PC-9 (cell line): ENCODE measurements around the gene SUV39H1. TPM values are rescaled to one million over a fixed set of nuclear protein-coding genes. Genes with fewer than 3 reads are reported as not detected.

Source experiments
- BruUV-seq: library from RNA; stranded (reverse); fragments of 400-500 nt; replicated peaks from 2 replicates; lab custom pipeline; 2021; lab: Mats Ljungman, UMichigan
- CTCF ChIA-PET: fragments of 300-600 bp; sonication (Branson Sonifier 250); formaldehyde crosslinking; loops from one replicate; lab custom pipeline; 2022; ENCODE audit warnings: antibody characterized with exemption; lab: Charles Lee
- POLR2A ChIA-PET: fragments of 300-600 bp; sonication (Branson Sonifier 250); formaldehyde crosslinking; loops from one replicate; lab custom pipeline; 2022; ENCODE audit warnings: antibody characterized with exemption; ENCODE audit not compliant: unreplicated experiment; lab: Charles Lee
- DNase-seq, 2 experiments: peaks; one replicate each; pipeline versions ENCODE4 v3.0.0 to v3.0.0-alpha.2; 2015 to 2022; ENCODE audit warnings: mixed read lengths in 1 of 2
- H2AFZ ChIP-seq: fragments of 200-600 bp; sonication (generic); 2 replicates; pipeline ENCODE4 v1.8.1; 2017; ENCODE audit warnings: antibody characterized with exemption
- H3F3A ChIP-seq: fragments of 200-600 bp; sonication (generic); 2 replicates; pipeline ENCODE4 v1.8.1; 2017; ENCODE audit warnings: antibody characterized with exemption, mild to moderate bottlenecking, low read depth; ENCODE audit not compliant: insufficient read depth
- H3K27ac ChIP-seq: fragments of 200-600 bp; sonication (generic); 2 replicates; pipeline ENCODE4 v1.6.1; 2016; ENCODE audit warnings: mixed run types
- H3K27me3 ChIP-seq: fragments of 200-600 bp; sonication (generic); 2 replicates; pipeline ENCODE4 v1.6.1; 2016; ENCODE audit warnings: low read depth, mixed run types; ENCODE audit not compliant: insufficient read depth
- H3K36me3 ChIP-seq: fragments of 200-600 bp; sonication (generic); 2 replicates; pipeline ENCODE4 v1.6.1; 2016; ENCODE audit warnings: low read depth, mixed run types
- H3K4me1 ChIP-seq: fragments of 200-600 bp; sonication (generic); replicated peaks from 2 replicates; pipeline ENCODE4 v1.6.1; 2016; ENCODE audit warnings: mixed run types; ENCODE audit not compliant: insufficient read depth
- H3K4me2 ChIP-seq: fragments of 200-600 bp; sonication (generic); 2 replicates; pipeline ENCODE4 v1.6.1; 2017; ENCODE audit warnings: mixed run types
- H3K4me3 ChIP-seq: fragments of 200-600 bp; sonication (generic); 2 replicates; pipeline ENCODE4 v1.6.1; 2016; ENCODE audit warnings: mixed run types
- H3K79me2 ChIP-seq: fragments of 200-600 bp; sonication (generic); 2 replicates; pipeline ENCODE4 v1.6.1; 2017; ENCODE audit warnings: low read depth, mixed run types
- H3K9me2 ChIP-seq: fragments of 200-600 bp; sonication (generic); 2 replicates; pipeline ENCODE4 v1.8.1; 2017; ENCODE audit warnings: mild to moderate bottlenecking; ENCODE audit not compliant: insufficient read depth
- H3K9me3 ChIP-seq: fragments of 200-600 bp; sonication (generic); 2 replicates; pipeline ENCODE4 v1.8.1; 2016; ENCODE audit warnings: low read depth; ENCODE audit not compliant: insufficient read depth
- H4K20me1 ChIP-seq: fragments of 200-600 bp; sonication (generic); 2 replicates; pipeline ENCODE4 v1.8.1; 2017; ENCODE audit not compliant: insufficient read depth
- EZH2 ChIP-seq: fragments of 200-600 bp; sonication (generic); IDR thresholded peaks from 2 replicates; pipeline ENCODE4 v1.8.0; 2017; ENCODE audit warnings: antibody characterized with exemption, low read depth
- intact Hi-C: fragments of 100-400 bp; cut with micrococcal nuclease; formaldehyde crosslinking; loops from one replicate; pipeline ENCODE4 v1.10.0; 2022; ENCODE audit not compliant: unreplicated experiment
- total RNA-seq: library from RNA; stranded (reverse); gene quantifications from 2 replicates; pipeline ENCODE4 v1.2.3, GENCODE V29; 2021
- TF ChIP-seq, protein P1 (sequence below): fragments of 200-600 bp; sonication (generic); conservative IDR thresholded peaks from 2 replicates; pipeline ENCODE4 v1.6.1; 2017; ENCODE audit warnings: mixed run types, antibody characterized with exemption, mild to moderate bottlenecking, moderate library complexity

Gene SUV39H1
- total RNA-seq, 1 experiment from 2014 or later: 11.7 TPM

DNA sequence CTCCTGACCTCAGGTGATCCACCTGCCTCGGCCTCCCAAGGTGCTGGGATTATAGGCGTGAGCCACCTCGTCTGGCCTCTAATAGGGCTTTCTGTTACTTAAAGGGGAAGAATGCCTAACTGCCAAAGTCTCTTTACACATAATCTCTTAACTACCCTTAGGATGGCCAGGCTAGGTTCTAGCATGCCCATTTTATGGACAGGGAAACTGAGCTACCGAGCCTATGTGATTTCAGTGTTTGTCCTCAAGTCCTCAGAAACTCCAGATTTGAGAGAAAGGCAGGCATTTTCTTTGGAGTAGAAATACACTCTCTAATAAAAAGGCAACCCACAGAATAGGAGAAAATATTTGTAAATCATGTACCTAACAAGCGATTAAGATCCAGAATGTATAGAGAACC lies 52.6 kb downstream of the SUV39H1 start:
- Histone ChIP-seq H4K20me1 (no peaks in the 10 kb centered on the region), H3K27ac (no peak overlapping the region), H3K9me3 (no peaks in the 10 kb centered on the region), H3K4me1 (no peaks in the 10 kb centered on the region), H2AFZ (no peak overlapping the region), H3K36me3 (no peaks in the 10 kb centered on the region), H3K9me2 (no peaks in the 10 kb centered on the region), H3K4me2 (no peak overlapping the region), H3K27me3 (no peaks in the 10 kb centered on the region), H3F3A (no peaks in the 10 kb centered on the region), H3K4me3 (no peak overlapping the region), H3K79me2 (no peaks in the 10 kb centered on the region)
- ChIA-PET POLR2A (no interaction called here), CTCF (no interaction called here)
- DNase-seq: no peak
- no TSS peak for BruUV-seq
- intact Hi-C loops: no loop called here
- no peak for TF ChIP-seq EZH2
- TF ChIP-seq, protein P1, sequence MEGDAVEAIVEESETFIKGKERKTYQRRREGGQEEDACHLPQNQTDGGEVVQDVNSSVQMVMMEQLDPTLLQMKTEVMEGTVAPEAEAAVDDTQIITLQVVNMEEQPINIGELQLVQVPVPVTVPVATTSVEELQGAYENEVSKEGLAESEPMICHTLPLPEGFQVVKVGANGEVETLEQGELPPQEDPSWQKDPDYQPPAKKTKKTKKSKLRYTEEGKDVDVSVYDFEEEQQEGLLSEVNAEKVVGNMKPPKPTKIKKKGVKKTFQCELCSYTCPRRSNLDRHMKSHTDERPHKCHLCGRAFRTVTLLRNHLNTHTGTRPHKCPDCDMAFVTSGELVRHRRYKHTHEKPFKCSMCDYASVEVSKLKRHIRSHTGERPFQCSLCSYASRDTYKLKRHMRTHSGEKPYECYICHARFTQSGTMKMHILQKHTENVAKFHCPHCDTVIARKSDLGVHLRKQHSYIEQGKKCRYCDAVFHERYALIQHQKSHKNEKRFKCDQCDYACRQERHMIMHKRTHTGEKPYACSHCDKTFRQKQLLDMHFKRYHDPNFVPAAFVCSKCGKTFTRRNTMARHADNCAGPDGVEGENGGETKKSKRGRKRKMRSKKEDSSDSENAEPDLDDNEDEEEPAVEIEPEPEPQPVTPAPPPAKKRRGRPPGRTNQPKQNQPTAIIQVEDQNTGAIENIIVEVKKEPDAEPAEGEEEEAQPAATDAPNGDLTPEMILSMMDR: no peak

DNA sequence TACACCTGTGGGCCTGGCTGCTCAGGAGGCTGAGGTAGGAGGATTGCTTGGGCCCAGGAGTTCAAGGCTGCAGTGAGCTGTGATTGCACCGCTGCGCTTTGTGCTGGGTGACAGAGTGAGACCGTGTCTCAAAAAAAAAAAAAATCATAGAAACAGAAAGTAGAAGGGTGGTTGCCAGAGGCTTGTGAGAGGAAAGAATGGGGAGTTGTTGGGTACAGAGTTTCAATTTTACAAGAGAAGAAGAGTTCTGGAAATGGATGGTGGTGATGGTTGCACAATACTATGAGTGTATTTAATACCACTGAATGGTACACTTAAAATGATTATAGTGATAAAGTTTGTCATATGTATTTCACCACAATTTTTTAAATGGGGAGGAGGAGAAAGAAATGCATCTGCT lies 54.8 kb downstream of the SUV39H1 start:
- DNase-seq: no peak
- no peak overlapping the region for H3K27ac ChIP-seq
- H2AFZ ChIP-seq: no peak overlapping the region
- H3K36me3 ChIP-seq: no peaks in the 10 kb centered on the region
- no peaks in the 10 kb centered on the region for H3K9me2 ChIP-seq
- H3K27me3 ChIP-seq: no peaks in the 10 kb centered on the region
- no TSS peak for BruUV-seq
- no peaks in the 10 kb centered on the region for H3K4me1 ChIP-seq
- CTCF ChIA-PET: no interaction called here
- intact Hi-C loops: no loop called here
- no peak overlapping the region for H3K4me2 ChIP-seq
- POLR2A ChIA-PET: no interaction called here
- H3F3A ChIP-seq: no peaks in the 10 kb centered on the region
- no peaks in the 10 kb centered on the region for H4K20me1 ChIP-seq
- no peaks in the 10 kb centered on the region for H3K79me2 ChIP-seq
- H3K9me3 ChIP-seq: no peaks in the 10 kb centered on the region
- H3K4me3 ChIP-seq: no peak overlapping the region
- TF ChIP-seq EZH2: no peak
- TF ChIP-seq, protein P1: no peak

DNA sequence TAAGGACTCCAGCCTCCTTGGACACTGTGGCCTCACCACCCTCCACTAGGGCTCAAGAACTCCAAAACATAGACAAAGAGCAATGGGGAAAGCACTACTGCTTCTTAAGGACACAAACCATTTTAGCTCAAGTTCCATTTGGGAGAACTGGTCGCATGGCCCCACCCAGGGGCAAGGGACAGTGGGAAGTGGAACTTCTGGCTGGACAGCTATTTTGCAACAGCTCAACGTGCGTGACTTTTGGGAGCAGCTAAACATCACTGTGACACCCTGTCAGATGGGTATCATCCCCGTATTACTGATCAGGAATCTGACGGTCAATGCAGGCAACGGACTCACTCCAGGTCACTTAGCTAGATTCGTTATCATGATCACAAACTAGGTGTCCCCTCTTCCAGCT lies 56.0 kb downstream of the SUV39H1 start:
- H3F3A ChIP-seq: no peaks in the 10 kb centered on the region
- H3K9me3 ChIP-seq: no peaks in the 10 kb centered on the region
- DNase-seq: peak in 1 of 2 experiments; percentile 2
- H3K9me2 ChIP-seq: no peaks in the 10 kb centered on the region
- no peaks in the 10 kb centered on the region for H4K20me1 ChIP-seq
- no peaks in the 10 kb centered on the region for H3K36me3 ChIP-seq
- TF ChIP-seq EZH2: no peak
- TF ChIP-seq, protein P1: no peak
- H3K27ac ChIP-seq: no peak overlapping the region
- intact Hi-C loops: no loop called here
- peak overlapping the region; percentile 26; the same call in 1 of the 2 replicates for H3K4me2 ChIP-seq
- POLR2A ChIA-PET: no interaction called here
- CTCF ChIA-PET: no interaction called here
- no peak overlapping the region for H3K4me3 ChIP-seq
- H3K4me1 ChIP-seq: no peaks in the 10 kb centered on the region
- no peaks in the 10 kb centered on the region for H3K27me3 ChIP-seq
- H3K79me2 ChIP-seq: no peaks in the 10 kb centered on the region
- BruUV-seq: no TSS peak
- H2AFZ ChIP-seq: no peak overlapping the region
